ENCODE measurements around the gene TNP1. TPM values are rescaled to one million over a fixed set of nuclear protein-coding genes. Genes with fewer than 3 reads are reported as not detected.

Gene TNP1
- polyA plus RNA-seq, 1 of the 3 experiments (the other 2 are of a cell fraction) = not detected

DNA sequence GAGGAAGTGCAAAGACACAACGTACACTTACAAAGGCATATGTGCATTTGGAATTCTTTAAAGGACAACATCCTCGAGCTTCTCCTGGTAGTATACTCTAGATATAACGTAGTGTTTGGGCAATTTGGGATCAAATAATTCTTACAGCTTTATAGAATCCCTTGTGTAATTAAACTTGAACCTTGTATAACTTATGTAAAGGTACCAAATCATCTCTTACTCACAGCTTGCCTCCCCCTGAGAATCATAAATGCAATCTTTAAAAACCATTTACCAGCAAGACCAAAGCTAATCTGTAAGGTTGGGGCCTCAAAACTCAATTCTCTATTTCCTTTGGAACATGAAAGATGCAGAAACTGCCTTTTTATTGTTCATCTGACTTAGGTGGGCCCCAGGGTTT lies 12.2 kb upstream of the TNP1 start:
- no peaks in the 10 kb centered on the region for H3K9me2 ChIP-seq
- no peak for DNase-seq
- WGBS (ENCODE audit: low lambda C conversion rate) = 20% methylated on average over 3 of the region's 3 CpGs
- H3K36me3 ChIP-seq (replicated peaks in 1 of 2; ENCODE audit: control insufficient read depth in 1 of 2, insufficient read depth in 2 of 2, low read length in 1 of 2) = no peaks in the 10 kb centered on the region
- TF ChIP-seq SIN3A (IDR thresholded peaks at IDR 0.05; ENCODE audit: borderline replicate concordance, low read depth, low read length) (no peak), POLR2AphosphoS5 (IDR thresholded peaks at IDR 0.05; ENCODE audit: low read depth, low read length) (no peak), TCF12 (IDR thresholded peaks at IDR 0.05) (no peak), TEAD4 (IDR thresholded peaks at IDR 0.05; ENCODE audit: borderline replicate concordance, insufficient read depth) (no peak), MEF2A (IDR thresholded peaks at IDR 0.05; ENCODE audit: borderline replicate concordance, low read depth) (no peak), PBX3 (IDR thresholded peaks at IDR 0.05) (no peak), GABPA (IDR thresholded peaks at IDR 0.05; ENCODE audit: low read depth) (no peak), RAD21 (IDR thresholded peaks at IDR 0.05; ENCODE audit: low read length) (no peak), MAX (IDR thresholded peaks at IDR 0.05; ENCODE audit: low read depth) (no peak)
- no peak overlapping the region for H3K27ac ChIP-seq (ENCODE audit: low read depth in 2 of 2, low read length in 1 of 2)
- ChIA-PET CTCF (no interaction called here), POLR2A (no interaction called here)
- H4K20me1 ChIP-seq (ENCODE audit: insufficient read depth) = no peaks in the 10 kb centered on the region
- H3K79me2 ChIP-seq (ENCODE audit: insufficient read depth) = no peaks in the 10 kb centered on the region
- no peaks in the 10 kb centered on the region for H3K9me3 ChIP-seq
- H3K4me3 ChIP-seq (ENCODE audit: low read depth in 2 of 2, low read length in 1 of 2) = no peak overlapping the region
- H2AFZ ChIP-seq (ENCODE audit: low read depth) = no peak overlapping the region
- H3K4me2 ChIP-seq = no peak overlapping the region
- H3K4me1 ChIP-seq (ENCODE audit: control insufficient read depth in 1 of 2, insufficient read depth in 2 of 2, low read depth in 1 of 2, low read length in 1 of 2) = no peaks in the 10 kb centered on the region
- H3F3A ChIP-seq (replicated peaks; ENCODE audit: insufficient read depth) = no peaks in the 10 kb centered on the region
- H3K9ac ChIP-seq = no peak overlapping the region
- H3K27me3 ChIP-seq (ENCODE audit: insufficient read depth) = no peaks in the 10 kb centered on the region

GRCh38 chr2:216871333-216871934 lies 11.6 kb upstream of the TNP1 start:
- 33% methylated on average over 4 of the region's 4 CpGs for WGBS (ENCODE audit: low lambda C conversion rate)
- H3K36me3 ChIP-seq (replicated peaks in 1 of 2; ENCODE audit: control insufficient read depth in 1 of 2, insufficient read depth in 2 of 2, low read length in 1 of 2) = no peaks in the 10 kb centered on the region
- H3K79me2 ChIP-seq (ENCODE audit: insufficient read depth) = no peaks in the 10 kb centered on the region
- ChIA-PET CTCF (no interaction called here), POLR2A (no interaction called here)
- no peaks in the 10 kb centered on the region for H3K9me3 ChIP-seq
- no peak for DNase-seq
- H3K4me1 ChIP-seq (ENCODE audit: control insufficient read depth in 1 of 2, insufficient read depth in 2 of 2, low read depth in 1 of 2, low read length in 1 of 2) = no peaks in the 10 kb centered on the region
- no peak overlapping the region for H3K4me3 ChIP-seq (ENCODE audit: low read depth in 2 of 2, low read length in 1 of 2)
- no peak overlapping the region for H2AFZ ChIP-seq (ENCODE audit: low read depth)
- H3K9me2 ChIP-seq = no peaks in the 10 kb centered on the region
- H4K20me1 ChIP-seq (ENCODE audit: insufficient read depth) = no peaks in the 10 kb centered on the region
- no peak overlapping the region for H3K4me2 ChIP-seq
- no peaks in the 10 kb centered on the region for H3K27me3 ChIP-seq (ENCODE audit: insufficient read depth)
- no peaks in the 10 kb centered on the region for H3F3A ChIP-seq (replicated peaks; ENCODE audit: insufficient read depth)
- no peak overlapping the region for H3K27ac ChIP-seq (ENCODE audit: low read depth in 2 of 2, low read length in 1 of 2)
- H3K9ac ChIP-seq = no peak overlapping the region
- TF ChIP-seq MEF2A (IDR thresholded peaks at IDR 0.05; ENCODE audit: borderline replicate concordance, low read depth) (no peak), RCOR1 (IDR thresholded peaks at IDR 0.05; ENCODE audit: low read length) (no peak), ELF1 (IDR thresholded peaks at IDR 0.05) (no peak), GABPA (IDR thresholded peaks at IDR 0.05; ENCODE audit: low read depth) (no peak), CHD2 (IDR thresholded peaks at IDR 0.05; ENCODE audit: low read length, partially characterized antibody) (no peak), SMC3 (IDR thresholded peaks at IDR 0.05; ENCODE audit: low read depth, low read length) (no peak), NRF1 (IDR thresholded peaks at IDR 0.05; ENCODE audit: low read depth, low read length) (no peak), ZBTB33 (IDR thresholded peaks at IDR 0.05; ENCODE audit: borderline replicate concordance, low read depth) (no peak), FOXJ3 (CRISPR knock-in tag; IDR thresholded peaks at IDR 0.05) (no peak), MXI1 (IDR thresholded peaks at IDR 0.05; ENCODE audit: low read depth, low read length) (no peak), RAD21 (IDR thresholded peaks at IDR 0.05; ENCODE audit: low read length) (no peak)
- TF ChIP-seq, protein P1, sequence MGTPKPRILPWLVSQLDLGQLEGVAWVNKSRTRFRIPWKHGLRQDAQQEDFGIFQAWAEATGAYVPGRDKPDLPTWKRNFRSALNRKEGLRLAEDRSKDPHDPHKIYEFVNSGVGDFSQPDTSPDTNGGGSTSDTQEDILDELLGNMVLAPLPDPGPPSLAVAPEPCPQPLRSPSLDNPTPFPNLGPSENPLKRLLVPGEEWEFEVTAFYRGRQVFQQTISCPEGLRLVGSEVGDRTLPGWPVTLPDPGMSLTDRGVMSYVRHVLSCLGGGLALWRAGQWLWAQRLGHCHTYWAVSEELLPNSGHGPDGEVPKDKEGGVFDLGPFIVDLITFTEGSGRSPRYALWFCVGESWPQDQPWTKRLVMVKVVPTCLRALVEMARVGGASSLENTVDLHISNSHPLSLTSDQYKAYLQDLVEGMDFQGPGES (IDR thresholded peaks at IDR 0.05; ENCODE audit: low read depth, low read length) = no peak
- TF ChIP-seq, protein P2, sequence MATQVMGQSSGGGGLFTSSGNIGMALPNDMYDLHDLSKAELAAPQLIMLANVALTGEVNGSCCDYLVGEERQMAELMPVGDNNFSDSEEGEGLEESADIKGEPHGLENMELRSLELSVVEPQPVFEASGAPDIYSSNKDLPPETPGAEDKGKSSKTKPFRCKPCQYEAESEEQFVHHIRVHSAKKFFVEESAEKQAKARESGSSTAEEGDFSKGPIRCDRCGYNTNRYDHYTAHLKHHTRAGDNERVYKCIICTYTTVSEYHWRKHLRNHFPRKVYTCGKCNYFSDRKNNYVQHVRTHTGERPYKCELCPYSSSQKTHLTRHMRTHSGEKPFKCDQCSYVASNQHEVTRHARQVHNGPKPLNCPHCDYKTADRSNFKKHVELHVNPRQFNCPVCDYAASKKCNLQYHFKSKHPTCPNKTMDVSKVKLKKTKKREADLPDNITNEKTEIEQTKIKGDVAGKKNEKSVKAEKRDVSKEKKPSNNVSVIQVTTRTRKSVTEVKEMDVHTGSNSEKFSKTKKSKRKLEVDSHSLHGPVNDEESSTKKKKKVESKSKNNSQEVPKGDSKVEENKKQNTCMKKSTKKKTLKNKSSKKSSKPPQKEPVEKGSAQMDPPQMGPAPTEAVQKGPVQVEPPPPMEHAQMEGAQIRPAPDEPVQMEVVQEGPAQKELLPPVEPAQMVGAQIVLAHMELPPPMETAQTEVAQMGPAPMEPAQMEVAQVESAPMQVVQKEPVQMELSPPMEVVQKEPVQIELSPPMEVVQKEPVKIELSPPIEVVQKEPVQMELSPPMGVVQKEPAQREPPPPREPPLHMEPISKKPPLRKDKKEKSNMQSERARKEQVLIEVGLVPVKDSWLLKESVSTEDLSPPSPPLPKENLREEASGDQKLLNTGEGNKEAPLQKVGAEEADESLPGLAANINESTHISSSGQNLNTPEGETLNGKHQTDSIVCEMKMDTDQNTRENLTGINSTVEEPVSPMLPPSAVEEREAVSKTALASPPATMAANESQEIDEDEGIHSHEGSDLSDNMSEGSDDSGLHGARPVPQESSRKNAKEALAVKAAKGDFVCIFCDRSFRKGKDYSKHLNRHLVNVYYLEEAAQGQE (IDR thresholded peaks at IDR 0.05; ENCODE audit: low read depth, low read length) = no peak
- TF ChIP-seq, protein P3, sequence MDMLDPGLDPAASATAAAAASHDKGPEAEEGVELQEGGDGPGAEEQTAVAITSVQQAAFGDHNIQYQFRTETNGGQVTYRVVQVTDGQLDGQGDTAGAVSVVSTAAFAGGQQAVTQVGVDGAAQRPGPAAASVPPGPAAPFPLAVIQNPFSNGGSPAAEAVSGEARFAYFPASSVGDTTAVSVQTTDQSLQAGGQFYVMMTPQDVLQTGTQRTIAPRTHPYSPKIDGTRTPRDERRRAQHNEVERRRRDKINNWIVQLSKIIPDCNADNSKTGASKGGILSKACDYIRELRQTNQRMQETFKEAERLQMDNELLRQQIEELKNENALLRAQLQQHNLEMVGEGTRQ (IDR thresholded peaks at IDR 0.05; ENCODE audit: borderline replicate concordance, low read depth, low read length) = no peak

All from SK-N-SH (cell line).